ENCODE results near the gene ZMIZ1. TPM values are rescaled to one million over a fixed set of nuclear protein-coding genes. Genes with fewer than 3 reads are reported as not detected.
"Not testable (repeated sequence)": the region's sequence is repeated elsewhere in the genome, so short reads cannot be mapped to it uniquely, and the experiment has no call there.

Gene ZMIZ1
- polyA plus RNA-seq, 1 experiment = 7.6 TPM

- no peak for TF ChIP-seq CTCF (IDR thresholded peaks at IDR 0.05; ENCODE audit: low read depth, low read length)
- peak overlapping the region; percentile 21 for H3K27ac ChIP-seq (ENCODE audit: low read depth, low read length)
- POLR2A ChIA-PET = no interaction called here
- CTCF ChIA-PET = interaction anchor here (0.7 kb wide), 1 partner anchor 15 kb away, joined by 3 read pairs; no protein-coding TSS in a partner anchor
- H3K4me3 ChIP-seq (ENCODE audit: low read depth, low read length) = no peak overlapping the region
- H3K27me3 ChIP-seq (ENCODE audit: control insufficient read depth, insufficient read depth, low read length) = no peaks in the 10 kb centered on the region
- DNase-seq (ENCODE audit: low read depth, low spot score) = peak; percentile 37
- no peaks in the 10 kb centered on the region; the same call in 1 of the 2 replicates for H3K9me3 ChIP-seq (ENCODE audit: control insufficient read depth, insufficient read depth, low read length)
Observed at GRCh38 chr10:79331709-79332108, 262.9 kb downstream of the ZMIZ1 start.

GRCh38 chr10:79332610-79333315 lies 264.0 kb downstream of the ZMIZ1 start:
- DNase-seq (ENCODE audit: low read depth, low spot score); H3K27me3 ChIP-seq (ENCODE audit: control insufficient read depth, insufficient read depth, low read length); H3K9me3 ChIP-seq (ENCODE audit: control insufficient read depth, insufficient read depth, low read length); H3K4me3 ChIP-seq (ENCODE audit: low read depth, low read length): not testable (repeated sequence)
- H3K27ac ChIP-seq (ENCODE audit: low read depth, low read length) = peak overlapping the region; percentile 22
- ChIA-PET CTCF (interaction anchor here (2.1 kb wide), 1 partner anchor 14 kb away, joined by 8 read pairs; no protein-coding TSS in a partner anchor), POLR2A (interaction anchor here (0.6 to 1.7 kb wide), 2 partner anchors 10 to 30 kb away, joined by 5 to 10 read pairs; no protein-coding TSS in a partner anchor)

- POLR2A ChIA-PET = interaction anchor here (0.6 to 2.0 kb wide), 4 partner anchors 10 to 31 kb away, joined by 3 to 10 read pairs (median 6); no protein-coding TSS in a partner anchor
- peak; percentile 29 for DNase-seq (ENCODE audit: low read depth, low spot score)
- Histone ChIP-seq H3K27ac (ENCODE audit: low read depth, low read length) (peak overlapping the region; percentile 22), H3K9me3 (ENCODE audit: control insufficient read depth, insufficient read depth, low read length) (peaks cover 5% of the 10 kb centered on the region), H3K27me3 (ENCODE audit: control insufficient read depth, insufficient read depth, low read length) (no peaks in the 10 kb centered on the region), H3K4me3 (ENCODE audit: low read depth, low read length) (no peak overlapping the region)
- CTCF ChIA-PET = interaction anchor here (2.1 kb wide), 1 partner anchor 13 kb away, joined by 8 read pairs; no protein-coding TSS in a partner anchor
- no peak for TF ChIP-seq CTCF (IDR thresholded peaks at IDR 0.05; ENCODE audit: low read depth, low read length)
Observed at GRCh38 chr10:79333513-79333912, 264.7 kb downstream of the ZMIZ1 start.

GRCh38 chr10:79334573-79334972 lies 265.8 kb downstream of the ZMIZ1 start:
- POLR2A ChIA-PET = interaction anchor here (0.8 to 2.0 kb wide), 4 partner anchors 9 to 17 kb away, joined by 3 to 7 read pairs (median 4); no protein-coding TSS in a partner anchor
- no peak overlapping the region for H3K4me3 ChIP-seq (ENCODE audit: low read depth, low read length)
- H3K27me3 ChIP-seq (ENCODE audit: control insufficient read depth, insufficient read depth, low read length) = no peaks in the 10 kb centered on the region
- H3K9me3 ChIP-seq (ENCODE audit: control insufficient read depth, insufficient read depth, low read length) = peaks cover 5% of the 10 kb centered on the region
- no peak for TF ChIP-seq CTCF (IDR thresholded peaks at IDR 0.05; ENCODE audit: low read depth, low read length)
- CTCF ChIA-PET = interaction anchor here (2.1 kb wide), 1 partner anchor 12 kb away, joined by 8 read pairs; no protein-coding TSS in a partner anchor
- no peak overlapping the region for H3K27ac ChIP-seq (ENCODE audit: low read depth, low read length)
- no peak for DNase-seq (ENCODE audit: low read depth, low spot score)

- ChIA-PET CTCF (no interaction called here), POLR2A (interaction anchor here (0.8 to 2.0 kb wide), 2 partner anchors 8 to 13 kb away, joined by 3 to 7 read pairs; no protein-coding TSS in a partner anchor)
- no peaks in the 10 kb centered on the region for H3K27me3 ChIP-seq (ENCODE audit: control insufficient read depth, insufficient read depth, low read length)
- no peak overlapping the region for H3K27ac ChIP-seq (ENCODE audit: low read depth, low read length)
- peaks cover 5% of the 10 kb centered on the region for H3K9me3 ChIP-seq (ENCODE audit: control insufficient read depth, insufficient read depth, low read length)
- no peak for TF ChIP-seq CTCF (IDR thresholded peaks at IDR 0.05; ENCODE audit: low read depth, low read length)
- no peak for DNase-seq (ENCODE audit: low read depth, low spot score)
- no peak overlapping the region for H3K4me3 ChIP-seq (ENCODE audit: low read depth, low read length)
Observed at GRCh38 chr10:79335094-79335469, 266.3 kb downstream of the ZMIZ1 start.
